ENCODE data around the gene LRRC73. TPM values are rescaled to one million over a fixed set of nuclear protein-coding genes. Genes with fewer than 3 reads are reported as not detected.
A peak's percentile ranks its signal among the peaks of the same experiment; 100 is the strongest.

The LRRC73 gene
- total and polyA plus RNA-seq, 4 experiments from 2014 or later: 0.55 to 0.67 TPM; not detected in 2

DNA sequence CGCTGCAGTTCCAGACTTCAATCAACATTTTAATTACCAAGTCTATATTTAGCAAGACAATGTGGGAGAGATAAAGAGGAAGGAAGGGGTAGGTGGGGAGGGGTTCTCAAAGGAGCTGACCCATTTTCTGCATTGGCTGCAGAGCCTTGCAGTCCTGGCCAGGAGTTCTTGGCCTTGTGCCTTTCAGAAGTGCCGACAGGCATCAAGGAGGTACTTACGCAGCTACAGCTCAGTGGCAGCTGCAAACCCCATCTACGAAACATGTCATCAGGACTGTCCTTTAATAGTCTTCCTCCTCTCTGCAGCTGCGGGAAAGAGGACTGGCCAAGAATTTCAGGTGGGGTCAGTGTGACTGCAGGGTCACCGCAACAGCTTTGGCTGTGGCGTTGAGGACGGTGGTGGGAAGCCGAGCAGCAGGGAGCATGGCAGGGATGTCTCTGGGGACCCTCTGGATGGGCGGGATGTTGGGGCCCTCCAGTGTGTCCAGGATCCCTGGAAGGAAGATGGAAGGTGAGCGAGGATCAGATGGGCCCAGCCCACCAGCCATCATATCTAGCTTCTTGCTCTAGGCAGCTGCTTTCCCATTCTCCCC, 1.8 kb upstream of the LRRC73 start:
- peaks cover 26 to 57% (median 38%) of the 10 kb centered on the region in 4 donors for H3K4me1 Mint-ChIP-seq
- peaks cover 34% of the 10 kb centered on the region for H3K36me3 ChIP-seq (ENCODE audit: insufficient read depth, low read length)

DNA sequence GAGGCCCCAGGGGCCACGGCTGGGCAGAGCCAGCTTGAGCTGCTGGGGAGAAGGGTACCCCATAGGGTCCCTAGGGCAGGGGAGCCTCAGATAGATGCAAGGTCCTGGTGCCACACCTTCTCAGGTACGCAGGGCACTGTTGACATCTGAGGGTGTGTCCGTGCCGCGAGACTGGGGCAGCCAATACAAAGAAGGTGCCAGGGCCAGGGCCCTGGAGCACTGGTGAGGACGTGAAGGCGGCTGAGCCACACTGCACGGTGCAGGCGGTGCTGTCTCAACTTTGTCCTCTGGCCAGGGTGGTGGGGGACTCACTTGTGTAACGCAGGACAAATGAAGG, 649 bp upstream of the LRRC73 start:
- intact Hi-C loops (cut with micrococcal nuclease): loop anchor here (1.0 to 10.0 kb wide), 2 partner anchors 55 to 266 kb away; partner anchors contain the start of genes DLK2 and TTBK1
- ChIA-PET CTCF (ENCODE audit: partially characterized antibody) (interaction anchor here (0.9 to 1.6 kb wide), 3 partner anchors 33 to 113 kb away, joined by 3 to 4 read pairs (median 3); partner anchors contain the start of gene TJAP1), POLR2A (ENCODE audit: partially characterized antibody) (interaction anchor here (1.1 to 2.7 kb wide), 3 partner anchors 17 to 581 kb away, joined by 3 to 15 read pairs (median 8); partner anchors contain the start of genes ABCC10 and CNPY3)
- no peak overlapping the region for H3K4me3 ChIP-seq (ENCODE audit: low read length in 2 of 2)
- peaks cover 11% of the 10 kb centered on the region for H3K27me3 ChIP-seq (ENCODE audit: insufficient read depth, low read length)
- Mint-ChIP-seq H3K27me3 (peaks cover 9 to 13% of the 10 kb centered on the region in 2 donors), H3K9me3 (no peaks in the 10 kb centered on the region), H3K4me3 (peak overlapping the region; percentile 71 to 84 (median 76)), H3K36me3 (peaks cover 31 to 55% of the 10 kb centered on the region in 2 donors), H3K27ac (peak overlapping the region in 5 of 7 donors; percentile 12 to 79 (median 59)), H3K4me1 (peaks cover 24 to 53% (median 40%) of the 10 kb centered on the region in 4 donors)
- DNase-seq: no peak
- H3K9me3 ChIP-seq (ENCODE audit: control insufficient read depth in 1 of 2, low read length in 2 of 2): no peaks in the 10 kb centered on the region
- peaks cover 35% of the 10 kb centered on the region for H3K4me1 ChIP-seq (ENCODE audit: insufficient read depth, low read length)
- H3K27ac ChIP-seq (ENCODE audit: low read depth, low read length): peak overlapping the region; percentile 62
- H3K36me3 ChIP-seq (ENCODE audit: insufficient read depth, low read length): peaks cover 34% of the 10 kb centered on the region

More for the DNA sequence above, 1.8 kb upstream of the LRRC73 start:
- H3K27me3 ChIP-seq (ENCODE audit: insufficient read depth, low read length): peaks cover 11% of the 10 kb centered on the region
- intact Hi-C loops (cut with micrococcal nuclease): loop anchor here (10.0 kb wide), 1 partner anchor 267 kb away; the partner anchor contains the start of gene TTBK1
- no peak overlapping the region for H3K27ac ChIP-seq (ENCODE audit: low read depth, low read length)
- ChIA-PET POLR2A (ENCODE audit: partially characterized antibody) (interaction anchor here (1.8 to 2.7 kb wide), 2 partner anchors 18 to 34 kb away, joined by 6 to 15 read pairs; partner anchors contain the start of gene TJAP1), CTCF (ENCODE audit: partially characterized antibody) (no interaction called here)
- Mint-ChIP-seq H3K27me3 (peaks cover 9 to 13% of the 10 kb centered on the region in 2 donors), H3K36me3 (peaks cover 28 to 54% of the 10 kb centered on the region in 2 donors), H3K4me3 (peak overlapping the region in 5 of 8 donors; percentile 17 to 71 (median 32)), H3K9me3 (no peaks in the 10 kb centered on the region), H3K27ac (peak overlapping the region in 4 of 7 donors; percentile 30 to 77 (median 70))
- no peak overlapping the region for H3K4me3 ChIP-seq (ENCODE audit: low read length in 2 of 2)
- H3K9me3 ChIP-seq (ENCODE audit: control insufficient read depth in 1 of 2, low read length in 2 of 2): no peaks in the 10 kb centered on the region
- DNase-seq: no peak
- peaks cover 38% of the 10 kb centered on the region for H3K4me1 ChIP-seq (ENCODE audit: insufficient read depth, low read length)

DNA sequence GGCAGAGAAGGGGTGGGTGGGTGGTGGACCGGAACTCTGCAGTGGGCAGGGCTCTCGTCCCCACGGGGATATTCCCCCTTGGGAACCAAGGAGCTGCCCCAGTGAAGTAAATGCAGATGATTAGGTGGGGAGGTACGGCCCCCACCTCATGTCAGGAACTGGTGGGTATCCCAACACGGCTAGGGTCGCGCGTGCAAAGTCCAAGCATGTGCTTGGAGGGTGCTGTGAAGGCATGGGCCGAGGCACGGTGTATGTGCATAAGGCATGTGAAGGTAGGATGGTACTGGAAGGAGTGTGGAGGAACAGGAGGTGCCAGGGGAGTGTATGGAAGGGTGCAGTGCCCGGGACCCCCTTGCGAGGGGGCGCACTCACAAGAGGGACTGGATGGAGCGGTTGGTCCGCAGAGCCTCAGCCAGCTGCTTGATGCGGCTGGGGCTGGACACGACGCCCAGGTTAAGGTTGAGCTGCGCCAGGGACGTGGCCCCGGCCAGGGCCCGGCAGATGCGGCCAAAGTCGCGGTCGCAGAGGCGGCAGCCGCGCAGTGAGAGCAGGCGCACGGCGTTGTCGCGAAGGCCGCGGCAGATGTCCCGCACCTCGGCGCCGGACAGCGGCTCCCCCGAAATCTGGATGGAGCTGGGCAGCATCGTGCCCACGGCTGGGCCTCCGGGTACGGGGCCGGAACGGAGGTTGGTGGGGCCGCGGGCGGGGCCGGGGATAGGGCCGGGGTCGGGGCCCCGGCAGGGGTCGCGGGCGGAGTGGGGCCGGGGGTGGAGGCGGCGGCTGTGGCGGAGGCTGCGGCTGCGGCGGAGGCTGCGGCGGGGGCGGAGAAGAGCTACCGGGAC, 783 bp downstream of the LRRC73 start:
- ChIA-PET CTCF (ENCODE audit: partially characterized antibody) (interaction anchor here (0.9 to 5.6 kb wide), 8 partner anchors 10 to 271 kb away, joined by 3 to 65 read pairs (median 4); partner anchors contain the start of genes POLR1C and YIPF3), POLR2A (ENCODE audit: partially characterized antibody) (interaction anchor here (0.6 to 2.7 kb wide), 9 partner anchors 16 to 1859 kb away, joined by 3 to 15 read pairs (median 4); partner anchors contain the start of genes ABCC10, CNPY3, DLK2 and GTPBP2)
- H3K9me3 ChIP-seq (ENCODE audit: control insufficient read depth in 1 of 2, low read length in 2 of 2): no peaks in the 10 kb centered on the region
- H3K4me3 ChIP-seq (ENCODE audit: low read length in 2 of 2): peak overlapping the region in 1 of 2 donors; percentile 49
- H3K4me1 ChIP-seq (ENCODE audit: insufficient read depth, low read length): peaks cover 21% of the 10 kb centered on the region
- H3K27ac ChIP-seq (ENCODE audit: low read depth, low read length): no peak overlapping the region
- Mint-ChIP-seq H3K9me3 (no peaks in the 10 kb centered on the region), H3K36me3 (peaks cover 23 to 50% of the 10 kb centered on the region in 2 donors), H3K4me3 (peak overlapping the region; percentile 74 to 94 (median 88)), H3K4me1 (peaks cover 12 to 48% (median 29%) of the 10 kb centered on the region in 4 donors), H3K27me3 (peaks cover 9 to 13% of the 10 kb centered on the region in 2 donors), H3K27ac (peak overlapping the region; percentile 15 to 95 (median 81))
- intact Hi-C loops (cut with micrococcal nuclease): loop anchor here (5.0 kb wide), 1 partner anchor 142 kb away; the partner anchor contains the start of gene ZNF318
- DNase-seq: no peak
- peaks cover 30% of the 10 kb centered on the region for H3K36me3 ChIP-seq (ENCODE audit: insufficient read depth, low read length)
- H3K27me3 ChIP-seq (ENCODE audit: insufficient read depth, low read length): peaks cover 11% of the 10 kb centered on the region

DNA sequence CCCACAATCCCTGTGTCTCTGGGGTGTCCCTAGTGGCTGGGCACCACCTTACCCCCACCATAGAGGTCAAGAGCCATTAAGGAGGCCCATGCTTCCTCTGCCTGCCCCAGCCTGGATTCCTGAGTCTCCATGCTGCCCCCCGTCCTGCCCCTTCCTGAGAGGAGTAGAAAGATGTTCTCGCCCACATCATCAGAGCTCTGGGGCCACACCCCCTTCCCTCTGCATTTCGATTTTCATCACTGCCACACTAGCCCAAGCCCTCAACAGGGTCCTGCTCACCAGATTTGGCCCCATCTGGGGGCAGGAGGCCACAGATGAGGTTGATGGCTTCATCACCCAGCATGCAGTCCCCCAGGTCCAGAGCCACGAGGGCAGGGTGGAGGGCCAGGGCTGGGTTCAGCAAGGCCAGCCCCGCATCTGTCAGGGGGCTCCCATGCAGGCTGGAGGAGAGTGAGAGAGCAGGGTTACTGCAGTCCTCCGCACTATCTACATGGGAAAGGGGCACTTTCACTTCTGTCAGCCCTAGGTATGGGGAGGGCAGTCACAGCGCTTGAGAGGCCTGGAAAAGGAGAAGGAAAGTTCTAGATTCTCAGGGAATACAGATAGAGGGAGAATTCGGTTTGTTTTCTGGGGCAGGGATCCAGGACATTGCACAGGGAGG, 1.5 kb downstream of the LRRC73 start:
- H3K9me3 ChIP-seq (ENCODE audit: control insufficient read depth in 1 of 2, low read length in 2 of 2): no peaks in the 10 kb centered on the region
- POLR2A ChIA-PET (ENCODE audit: partially characterized antibody): interaction anchor here (0.6 to 2.9 kb wide), 6 partner anchors 8 to 191 kb away, joined by 3 to 19 read pairs (median 4); partner anchors contain the start of genes DLK2 and TJAP1
- intact Hi-C loops (cut with micrococcal nuclease): loop anchor here (5.0 kb wide), 1 partner anchor 141 kb away; the partner anchor contains the start of gene ZNF318
- no peak overlapping the region for H3K4me3 ChIP-seq (ENCODE audit: low read length in 2 of 2)
- H3K27me3 ChIP-seq (ENCODE audit: insufficient read depth, low read length): peaks cover 11% of the 10 kb centered on the region
- H3K9me3 Mint-ChIP-seq: no peaks in the 10 kb centered on the region
- peak overlapping the region in 6 of 7 donors; percentile 43 to 95 (median 68) for H3K27ac Mint-ChIP-seq
- CTCF ChIA-PET (ENCODE audit: partially characterized antibody): interaction anchor here (0.9 to 8.5 kb wide), 11 partner anchors 10 to 271 kb away, joined by 3 to 108 read pairs (median 13); partner anchors contain the start of genes DLK2, POLR1C and YIPF3
- H3K27ac ChIP-seq (ENCODE audit: low read depth, low read length): no peak overlapping the region
- H3K27me3 Mint-ChIP-seq: peaks cover 9 to 13% of the 10 kb centered on the region in 2 donors
- peaks cover 9 to 47% (median 25%) of the 10 kb centered on the region in 4 donors for H3K4me1 Mint-ChIP-seq
- peaks cover 25% of the 10 kb centered on the region for H3K36me3 ChIP-seq (ENCODE audit: insufficient read depth, low read length)
- H3K4me1 ChIP-seq (ENCODE audit: insufficient read depth, low read length): peaks cover 17% of the 10 kb centered on the region
- peak overlapping the region; percentile 70 to 94 (median 86) for H3K4me3 Mint-ChIP-seq
- no peak for DNase-seq
- peaks cover 22 to 52% of the 10 kb centered on the region in 2 donors for H3K36me3 Mint-ChIP-seq

DNA sequence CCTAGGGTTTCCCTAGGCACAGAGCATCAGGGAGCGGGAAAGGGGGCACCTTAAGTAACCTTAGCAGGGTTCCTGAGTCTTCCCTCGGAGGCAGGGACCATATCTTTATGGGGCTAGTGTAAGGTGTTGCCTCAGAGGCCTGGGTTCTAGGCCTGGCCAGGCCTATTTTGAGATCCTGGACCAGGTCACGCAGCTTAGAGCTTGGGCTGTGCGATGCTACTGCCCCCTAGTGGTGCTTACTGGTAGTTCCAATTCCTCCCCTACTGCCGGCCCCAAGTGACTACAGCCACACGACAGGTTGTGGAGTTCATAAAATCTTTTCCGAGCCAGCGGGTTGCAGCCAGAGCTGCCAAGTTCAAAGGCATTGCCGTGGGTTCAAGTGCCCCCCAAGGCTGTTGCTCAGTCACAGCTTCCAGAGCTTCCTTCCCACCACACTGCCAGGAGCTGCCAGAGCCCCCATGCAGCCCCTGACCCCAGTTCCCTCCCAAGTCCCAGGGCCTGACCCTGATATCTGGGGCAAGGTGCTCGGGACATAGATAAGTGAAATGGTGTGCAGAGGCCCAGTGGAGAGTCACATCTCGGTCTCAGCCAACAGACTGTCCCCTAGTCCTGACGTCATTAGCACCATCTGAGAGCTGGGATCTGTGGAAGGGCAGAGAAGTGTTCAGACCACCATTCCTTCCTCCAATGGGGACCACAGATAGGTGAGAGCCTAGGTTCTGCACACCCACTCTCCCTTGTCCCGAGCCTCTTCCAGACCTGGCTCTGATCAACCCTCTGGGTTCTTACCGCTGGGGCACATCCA, 3.3 kb downstream of the LRRC73 start:
- H3K9me3 ChIP-seq (ENCODE audit: control insufficient read depth in 1 of 2, low read length in 2 of 2): no peaks in the 10 kb centered on the region
- CTCF ChIA-PET (ENCODE audit: partially characterized antibody): interaction anchor here (0.6 to 8.5 kb wide), 30 partner anchors 9 to 277 kb away, joined by 3 to 108 read pairs (median 5); partner anchors contain the start of genes DLK2, DNPH1, POLR1C and YIPF3
- H3K9me3 Mint-ChIP-seq: no peaks in the 10 kb centered on the region
- H3K4me1 ChIP-seq (ENCODE audit: insufficient read depth, low read length): peaks cover 17% of the 10 kb centered on the region
- intact Hi-C loops (cut with micrococcal nuclease): loop anchor here (1.0 to 5.0 kb wide), 7 partner anchors 52 to 336 kb away; partner anchors contain the start of genes ABCC10, CRIP3, DLK2 and SRF
- peaks cover 9 to 13% of the 10 kb centered on the region in 2 donors for H3K27me3 Mint-ChIP-seq
- H3K36me3 Mint-ChIP-seq: peaks cover 31 to 51% of the 10 kb centered on the region in 2 donors
- peaks cover 8 to 37% (median 18%) of the 10 kb centered on the region in 4 donors for H3K4me1 Mint-ChIP-seq
- H3K36me3 ChIP-seq (ENCODE audit: insufficient read depth, low read length): peaks cover 22% of the 10 kb centered on the region
- POLR2A ChIA-PET (ENCODE audit: partially characterized antibody): interaction anchor here (1.0 to 2.9 kb wide), 6 partner anchors 8 to 243 kb away, joined by 4 to 21 read pairs (median 8); partner anchors contain the start of genes DLK2, POLR1C, TJAP1 and YIPF3
- peak; percentile 73 to 79 (median 77) for DNase-seq
- H3K27ac Mint-ChIP-seq: peak overlapping the region in 6 of 7 donors; percentile 31 to 86 (median 69)
- peak overlapping the region in 1 of 8 donors; percentile 70 for H3K4me3 Mint-ChIP-seq
- no peak overlapping the region for H3K4me3 ChIP-seq (ENCODE audit: low read length in 2 of 2)
- peaks cover 11% of the 10 kb centered on the region for H3K27me3 ChIP-seq (ENCODE audit: insufficient read depth, low read length)
- H3K27ac ChIP-seq (ENCODE audit: low read depth, low read length): peak overlapping the region; percentile 8
